Esophagus muscularis mucosa (tissue), 4 donors: ENCODE data around the gene TBC1D8. TPM values are rescaled to one million over a fixed set of nuclear protein-coding genes. Genes with fewer than 3 reads are reported as not detected.
"Not testable (repeated sequence)": the region's sequence is repeated elsewhere in the genome, so short reads cannot be mapped to it uniquely, and the experiment has no call there.

Experiments used
- DNase-seq: peaks from one replicate; pipeline ENCODE4 v3.0.0-alpha.2; 2017; ENCODE audit errors: extremely low spot score
- H3K27ac ChIP-seq, 4 donors: fragments of 200-600 bp; sonication (generic); replicated peaks in 1 of 4; 1 replicate in 3 of 4; 2 replicates in 1 of 4; pipeline ENCODE4 v1.5.1; 2016 to 2019; ENCODE audit warnings: mild to moderate bottlenecking in 1 of 4
- H3K27me3 ChIP-seq, 4 donors: fragments of 200-600 bp; sonication (generic); one replicate each; pipeline versions ENCODE4 v1.5.1 to v1.6.0; 2016 to 2019
- H3K36me3 ChIP-seq, 4 donors: fragments of 200-600 bp; sonication (generic); one replicate each; pipeline ENCODE4 v1.5.1; 2016 to 2019
- H3K4me1 ChIP-seq, 4 donors: fragments of 200-600 bp; sonication (generic); one replicate each; pipeline ENCODE4 v1.5.1; 2016 to 2019
- H3K4me3 ChIP-seq, 4 donors: fragments of 200-600 bp; sonication (generic); 1 replicate in 2 of 4; 2 replicates in 2 of 4; pipeline ENCODE4 v1.5.1; 2016 to 2019; ENCODE audit warnings: mild to moderate bottlenecking in 4 of 4, moderate library complexity in 1 of 4
- H3K9me3 ChIP-seq, 4 donors: fragments of 200-600 bp; sonication (generic); 1 replicate in 3 of 4; 2 replicates in 1 of 4; pipeline ENCODE4 v1.5.1; 2016 to 2019
- CTCF ChIP-seq, 3 experiments: fragments of 200-600 bp in 2 of 3; fragments of 450-650 bp in 1 of 3; sonication (generic) in 2 of 3; IDR thresholded peaks; one replicate each; pipeline ENCODE4 v1.5.1; 2017 to 2019; ENCODE audit warnings: antibody characterized with exemption in 3 of 3, mild to moderate bottlenecking in 2 of 3, moderate library complexity in 1 of 3
- EP300 ChIP-seq: sonication (generic); formaldehyde crosslinking; IDR thresholded peaks from one replicate; pipeline ENCODE4 v1.6.1; 2017; ENCODE audit warnings: antibody characterized with exemption
- POLR2A ChIP-seq: fragments of 450-650 bp; IDR thresholded peaks from one replicate; pipeline ENCODE4 v1.6.1; 2017; ENCODE audit warnings: antibody characterized with exemption, moderate library complexity, mild to moderate bottlenecking, low read depth
- POLR2AphosphoS5 ChIP-seq, 2 donors: sonication (generic); formaldehyde crosslinking; IDR thresholded peaks; one replicate each; pipeline ENCODE4 v1.6.1; 2017; ENCODE audit warnings: antibody characterized with exemption in 2 of 2
- WGBS: methylation state at CpG from one replicate; pipeline ENCODE4 v1.1.5; 2018; 5-methylcytosine and 5-hydroxymethylcytosine counted together
- intact Hi-C: fragments of 100-400 bp; cut with DNase I; formaldehyde crosslinking; loops from one replicate; pipeline ENCODE4 v1.15.1; 2023
- total RNA-seq, 4 donors: library from RNA; depleted of rRNA; stranded (reverse); fragments of >200 nt; gene quantifications; one replicate each; pipeline versions ENCODE4 v1.1.0 to v1.2.1, GENCODE V29; 2016

TBC1D8 gene
- total RNA-seq, 4 donors from 2014 or later: 16.7 to 23.4 (median 20.4) TPM

- TF ChIP-seq POLR2A (no peak), POLR2AphosphoS5 (IDR thresholded peaks at IDR 0.05) (no peak), EP300 (no peak), CTCF (IDR thresholded peaks at IDR 0.05) (no peak)
These were observed 25.6 kb upstream of the TBC1D8 start for GRCh38 chr2:101176803-101177202.

GRCh38 chr2:101175991-101176390, 24.8 kb upstream of the TBC1D8 start:
- H3K9me3 ChIP-seq: peaks cover 0 to 13% (median 0%) of the 10 kb centered on the region in 4 donors
- intact Hi-C loops: no loop called here
- 83% methylated on average over 1 of the region's 3 CpGs for WGBS
- no peaks in the 10 kb centered on the region for H3K4me1 ChIP-seq
- no peaks in the 10 kb centered on the region for H3K36me3 ChIP-seq
- no peaks in the 10 kb centered on the region for H3K27me3 ChIP-seq
- TF ChIP-seq POLR2A (no peak), EP300 (no peak), CTCF (IDR thresholded peaks at IDR 0.05) (no peak), POLR2AphosphoS5 (IDR thresholded peaks at IDR 0.05) (no peak)
- no peak overlapping the region for H3K4me3 ChIP-seq
- no peak overlapping the region for H3K27ac ChIP-seq
- DNase-seq: no peak

More at GRCh38 chr2:101176803-101177202, 25.6 kb upstream of the TBC1D8 start:
- no peaks in the 10 kb centered on the region for H3K4me1 ChIP-seq
- no peaks in the 10 kb centered on the region for H3K36me3 ChIP-seq
- peaks cover 0 to 13% (median 0%) of the 10 kb centered on the region in 4 donors for H3K9me3 ChIP-seq
- no peak overlapping the region for H3K27ac ChIP-seq
- 84% methylated on average over 4 of the region's 4 CpGs for WGBS
- no peak overlapping the region for H3K4me3 ChIP-seq
- H3K27me3 ChIP-seq: no peaks in the 10 kb centered on the region
- intact Hi-C loops: no loop called here
- DNase-seq: no peak

- Histone ChIP-seq H3K36me3 (no peaks in the 10 kb centered on the region), H3K27ac (no peak overlapping the region), H3K9me3 (peaks cover 0 to 13% (median 0%) of the 10 kb centered on the region in 4 donors), H3K27me3 (no peaks in the 10 kb centered on the region), H3K4me1 (no peaks in the 10 kb centered on the region), H3K4me3 (no peak overlapping the region)
- no peak for DNase-seq
- 69% methylated on average over 2 of the region's 2 CpGs for WGBS
- TF ChIP-seq EP300 (no peak), POLR2AphosphoS5 (IDR thresholded peaks at IDR 0.05) (no peak), CTCF (IDR thresholded peaks at IDR 0.05) (no peak), POLR2A (no peak)
- intact Hi-C loops: no loop called here
These were observed 22.6 kb upstream of the TBC1D8 start for GRCh38 chr2:101173707-101174295.

GRCh38 chr2:101169822-101170221, 18.6 kb upstream of the TBC1D8 start:
- H3K36me3 ChIP-seq, H3K4me1 ChIP-seq, H3K27ac ChIP-seq, H3K27me3 ChIP-seq, H3K4me3 ChIP-seq, DNase-seq, intact Hi-C loops: not testable (repeated sequence)
- 68% methylated on average over 2 of the region's 2 CpGs for WGBS
- H3K9me3 ChIP-seq: peaks cover 0 to 28% (median 5%) of the 10 kb centered on the region in 4 donors

GRCh38 chr2:101168706-101169105, 17.5 kb upstream of the TBC1D8 start:
- Histone ChIP-seq H3K27me3 (no peaks in the 10 kb centered on the region), H3K4me1 (no peaks in the 10 kb centered on the region), H3K9me3 (peaks cover 0 to 23% (median 5%) of the 10 kb centered on the region in 4 donors), H3K36me3 (no peaks in the 10 kb centered on the region), H3K27ac (no peak overlapping the region), H3K4me3 (no peak overlapping the region)
- no peak for DNase-seq
- intact Hi-C loops: no loop called here
- WGBS: 100% methylated on average over 1 of the region's 1 CpG
- TF ChIP-seq EP300 (no peak), POLR2AphosphoS5 (IDR thresholded peaks at IDR 0.05) (no peak), CTCF (IDR thresholded peaks at IDR 0.05) (no peak), POLR2A (no peak)

- H3K27me3 ChIP-seq, DNase-seq: not testable (repeated sequence)
- 78% methylated on average over 2 of the region's 2 CpGs for WGBS
These were observed 16.4 kb upstream of the TBC1D8 start for GRCh38 chr2:101167532-101167931.

More at GRCh38 chr2:101167532-101167931, 16.4 kb upstream of the TBC1D8 start:
- peaks cover 0 to 15% (median 5%) of the 10 kb centered on the region in 4 donors for H3K9me3 ChIP-seq
- H3K4me1 ChIP-seq, H3K36me3 ChIP-seq, H3K4me3 ChIP-seq, H3K27ac ChIP-seq, intact Hi-C loops: not testable (repeated sequence)
